Activated T-cell treated with anti-CD3 and anti-CD28 coated beads, Interleukin-2, amount 50 U/mL, for 24 hours (primary cell): Measurements from ENCODE around the gene SIN3A.

Source experiments
- DNase-seq: peaks from one replicate; pipeline ENCODE4 v3.0.0-alpha.2; 2020
- H3K27ac Mint-ChIP-seq: 2 replicates; pipeline ENCODE4 v1.8.0; 2020; ENCODE audit warnings: mild to moderate bottlenecking, mixed read lengths
- H3K27me3 Mint-ChIP-seq: 2 replicates; pipeline ENCODE4 v1.8.0; 2020; ENCODE audit warnings: mixed read lengths
- H3K36me3 Mint-ChIP-seq: 2 replicates; pipeline ENCODE4 v1.8.0; 2020; ENCODE audit warnings: low read depth, mixed read lengths
- H3K4me1 Mint-ChIP-seq: 2 replicates; pipeline ENCODE4 v1.8.0; 2020; ENCODE audit warnings: low read depth, mixed read lengths
- H3K4me3 Mint-ChIP-seq: 2 replicates; pipeline ENCODE4 v1.8.0; 2020; ENCODE audit warnings: mild to moderate bottlenecking, moderate library complexity, mixed read lengths
- H3K9me3 Mint-ChIP-seq: 2 replicates; pipeline ENCODE4 v1.8.0; 2020; ENCODE audit warnings: mixed read lengths

SIN3A gene

DNA sequence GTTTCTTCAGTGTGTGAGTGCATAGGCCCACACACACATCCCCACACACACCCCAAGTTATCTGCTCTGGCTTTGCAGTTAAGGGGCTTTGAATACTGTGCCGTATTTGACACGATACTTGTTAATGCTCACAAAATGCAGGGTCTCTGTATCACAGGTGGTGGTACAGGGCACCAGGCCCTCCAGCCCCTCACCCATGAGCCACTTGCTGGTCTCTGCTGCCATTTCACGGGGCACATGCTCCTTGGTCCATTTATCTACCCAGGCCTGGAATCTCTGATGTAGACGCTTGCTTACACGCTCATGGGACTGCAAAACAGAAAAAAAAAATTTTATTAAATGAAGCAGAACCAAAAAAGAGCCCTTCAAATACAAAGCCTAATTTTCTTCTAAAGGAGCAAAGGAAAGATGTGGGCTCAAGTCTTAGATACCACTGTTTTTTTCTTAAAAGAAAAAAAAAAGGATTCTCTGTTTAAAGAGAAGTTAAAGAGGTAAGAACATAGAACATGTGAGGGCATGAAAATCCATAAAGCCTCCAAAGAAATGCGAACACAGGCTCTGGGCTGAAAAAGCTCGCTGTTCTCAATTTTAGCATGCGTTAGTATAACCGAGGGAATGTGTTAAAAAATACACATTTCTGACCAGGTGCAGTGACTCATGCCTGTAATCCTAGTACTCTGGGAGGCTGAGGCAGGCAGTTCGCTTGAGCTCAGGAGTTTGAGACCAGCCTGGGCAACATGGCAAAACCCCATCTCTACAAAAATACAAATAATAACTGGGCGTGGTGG is 79.4 kb downstream of the SIN3A start:
- no peaks in the 10 kb centered on the region for H3K9me3 Mint-ChIP-seq
- H3K27me3 Mint-ChIP-seq, result no peaks in the 10 kb centered on the region
- H3K4me3 Mint-ChIP-seq, result no peak overlapping the region
- peak overlapping the region; percentile 66 for H3K27ac Mint-ChIP-seq
- H3K4me1 Mint-ChIP-seq, result peaks cover 21% of the 10 kb centered on the region
- peaks cover 93% of the 10 kb centered on the region for H3K36me3 Mint-ChIP-seq
- no peak for DNase-seq

DNA sequence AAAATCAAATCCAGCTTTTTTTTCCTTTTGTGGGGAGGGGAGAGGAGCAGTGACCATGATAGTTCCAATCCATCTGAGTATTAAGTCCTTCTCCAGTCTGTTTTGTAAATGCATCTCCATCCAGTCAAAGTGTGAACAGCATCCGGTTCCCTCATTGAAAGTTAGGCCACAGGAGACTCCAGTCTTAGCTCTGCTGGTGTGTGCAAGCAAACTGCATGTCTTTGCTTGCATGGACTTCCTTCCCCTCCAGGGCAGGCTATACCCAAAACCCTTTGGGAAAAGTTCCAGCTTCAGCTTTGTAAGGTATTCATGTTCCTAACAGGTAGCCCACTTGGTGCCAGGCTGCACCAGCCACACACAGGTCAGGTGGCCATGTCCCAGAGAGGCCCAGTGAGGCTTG is 80.0 kb downstream of the SIN3A start:
- H3K36me3 Mint-ChIP-seq, result peaks cover 93% of the 10 kb centered on the region
- no peak overlapping the region for H3K4me3 Mint-ChIP-seq
- H3K9me3 Mint-ChIP-seq, result no peaks in the 10 kb centered on the region
- DNase-seq, result no peak
- H3K27ac Mint-ChIP-seq, result peak overlapping the region; percentile 66
- peaks cover 26% of the 10 kb centered on the region for H3K4me1 Mint-ChIP-seq
- H3K27me3 Mint-ChIP-seq, result no peaks in the 10 kb centered on the region

DNA sequence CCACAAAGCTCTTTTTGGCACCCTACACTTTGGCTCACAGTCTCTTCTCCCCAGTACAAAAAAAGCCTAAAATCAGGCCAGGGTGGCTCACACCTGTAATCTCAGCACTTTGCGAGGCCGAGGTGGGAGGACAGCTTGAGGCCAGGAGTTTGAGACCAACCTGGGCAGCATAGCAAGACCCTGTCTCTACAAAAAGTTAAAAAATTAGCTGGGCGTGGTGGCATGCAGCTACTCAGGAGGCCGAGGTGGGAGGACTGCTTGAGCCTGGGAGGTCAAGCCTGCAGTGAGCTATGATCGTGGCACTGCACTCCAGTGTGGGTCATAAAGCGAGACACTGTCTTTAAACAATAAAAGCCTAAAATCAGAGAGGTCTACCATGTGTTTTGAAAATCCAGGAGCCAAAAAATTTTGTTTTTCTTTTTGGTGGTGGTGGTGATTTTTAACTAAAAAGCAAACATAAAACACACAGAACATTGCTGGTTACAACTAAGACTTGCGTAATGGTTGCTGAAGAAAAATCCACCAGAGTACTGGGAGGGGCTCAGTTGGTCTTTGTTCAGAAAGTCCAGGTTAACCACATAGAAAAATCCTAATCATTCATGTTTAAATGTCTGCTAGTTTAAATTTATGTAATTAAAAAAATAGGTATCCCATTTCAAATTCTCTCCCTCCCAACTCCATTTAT is 81.5 kb downstream of the SIN3A start:
- H3K9me3 Mint-ChIP-seq, result no peaks in the 10 kb centered on the region
- no peak for DNase-seq
- peak overlapping the region; percentile 97 for H3K27ac Mint-ChIP-seq
- H3K4me1 Mint-ChIP-seq, result peaks cover 26% of the 10 kb centered on the region
- peak overlapping the region; percentile 86 for H3K4me3 Mint-ChIP-seq
- no peaks in the 10 kb centered on the region for H3K27me3 Mint-ChIP-seq
- H3K36me3 Mint-ChIP-seq, result peaks cover 92% of the 10 kb centered on the region

GRCh38 chr15:75368689-75369239 is 82.7 kb downstream of the SIN3A start:
- Mint-ChIP-seq H3K4me3 (peak overlapping the region; percentile 86), H3K9me3 (no peaks in the 10 kb centered on the region), H3K36me3 (peaks cover 91% of the 10 kb centered on the region), H3K27me3 (no peaks in the 10 kb centered on the region), H3K4me1 (peaks cover 26% of the 10 kb centered on the region), H3K27ac (peak overlapping the region; percentile 97)
- no peak for DNase-seq

DNA sequence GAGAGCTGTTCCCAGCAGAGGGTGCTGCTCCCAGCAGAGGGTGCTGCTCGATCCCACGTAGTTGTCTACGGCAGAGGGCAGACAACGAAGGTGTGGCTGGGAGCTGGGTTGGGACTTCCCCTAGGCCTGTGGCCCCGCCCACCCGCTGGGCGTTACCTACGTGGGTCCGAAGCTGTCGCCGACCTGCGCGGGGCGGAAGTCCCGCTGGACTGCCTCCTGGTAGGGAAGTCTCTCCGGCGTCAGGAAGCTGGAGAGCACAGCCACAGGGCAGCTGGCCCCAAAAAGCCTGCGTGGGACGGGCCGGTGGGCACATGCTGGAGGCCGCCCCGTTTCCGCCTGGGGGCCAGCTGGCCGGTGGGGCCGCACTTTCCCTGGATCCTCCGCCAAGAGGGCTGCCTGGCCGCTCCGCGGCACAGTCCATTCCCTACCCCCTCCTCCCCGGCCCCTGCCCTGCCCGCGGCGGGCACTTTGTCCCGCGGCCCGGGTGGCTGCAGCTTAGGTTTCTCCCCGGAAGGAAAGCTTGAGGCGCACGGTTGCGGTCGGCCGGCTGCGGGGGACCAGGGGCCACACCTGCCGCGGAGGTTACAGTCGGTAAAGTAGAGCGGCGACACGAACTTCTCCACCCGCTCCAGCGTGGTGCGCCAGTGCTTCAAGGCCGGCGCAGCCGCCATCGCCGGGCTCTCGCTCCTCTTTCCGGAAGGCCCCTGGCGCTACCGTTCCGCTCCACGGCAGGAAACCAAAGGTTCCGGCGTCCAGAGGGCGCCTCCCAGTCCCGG is 83.4 kb downstream of the SIN3A start, which contains the start of gene MAN2C1:
TSS of gene MAN2C1 (minus strand) at position 695 of the 776 bp plus-strand sequence. CDS start at position 671, 24 bp downstream.
- peaks cover 91% of the 10 kb centered on the region for H3K36me3 Mint-ChIP-seq
- peak within 1 kb of the TSS; percentile 97 for H3K27ac Mint-ChIP-seq
- H3K27me3 Mint-ChIP-seq, result no peaks in the 10 kb centered on the region
- peak within 1 kb of the TSS; percentile 86 for H3K4me3 Mint-ChIP-seq
- peaks cover 26% of the 10 kb centered on the region for H3K4me1 Mint-ChIP-seq
- peak; percentile 96 for DNase-seq
- H3K9me3 Mint-ChIP-seq, result no peaks in the 10 kb centered on the region

DNA sequence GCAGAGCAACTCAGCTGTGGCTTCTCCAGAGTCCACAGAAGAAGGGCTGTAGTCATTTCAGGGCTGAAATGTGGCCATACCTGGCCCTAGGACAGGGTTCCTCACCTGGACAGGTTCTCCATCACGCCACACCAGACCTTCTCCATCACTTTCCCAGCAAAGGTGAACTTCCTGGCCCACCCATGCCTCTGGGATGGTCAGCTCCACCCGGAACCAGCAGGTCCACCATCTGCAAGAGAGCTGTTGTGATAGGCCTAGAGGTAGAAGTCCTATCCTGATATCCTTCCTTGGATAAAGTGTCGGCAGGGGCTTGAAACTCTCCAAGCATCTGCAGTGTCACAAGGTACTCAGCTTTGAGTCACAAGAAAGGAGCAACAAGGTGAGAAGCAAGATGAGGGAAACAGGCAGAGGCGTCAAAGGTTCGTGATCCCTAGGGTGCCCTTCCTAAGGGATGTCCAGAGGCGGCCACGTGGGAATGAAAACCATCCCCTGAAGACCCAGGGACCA is 84.0 kb downstream of the SIN3A start:
- Mint-ChIP-seq H3K36me3 (peaks cover 91% of the 10 kb centered on the region), H3K27me3 (no peaks in the 10 kb centered on the region)

GRCh38 chr15:75367006-75367405 is 84.5 kb downstream of the SIN3A start:
- Mint-ChIP-seq H3K27ac (peak overlapping the region; percentile 97), H3K9me3 (no peaks in the 10 kb centered on the region), H3K27me3 (no peaks in the 10 kb centered on the region), H3K4me1 (peaks cover 26% of the 10 kb centered on the region), H3K36me3 (peaks cover 91% of the 10 kb centered on the region), H3K4me3 (peak overlapping the region; percentile 86)
- DNase-seq, result no peak

More for the DNA sequence above, 84.0 kb downstream of the SIN3A start:
- H3K4me1 Mint-ChIP-seq, result peaks cover 26% of the 10 kb centered on the region
- peak overlapping the region; percentile 86 for H3K4me3 Mint-ChIP-seq
- peak overlapping the region; percentile 97 for H3K27ac Mint-ChIP-seq
- no peak for DNase-seq
- no peaks in the 10 kb centered on the region for H3K9me3 Mint-ChIP-seq

- no peak overlapping the region for H3K27ac Mint-ChIP-seq
- H3K36me3 Mint-ChIP-seq, result peaks cover 91% of the 10 kb centered on the region
- H3K4me1 Mint-ChIP-seq, result peaks cover 25% of the 10 kb centered on the region
These were observed 85.3 kb downstream of the SIN3A start for GRCh38 chr15:75366163-75366562.

DNA sequence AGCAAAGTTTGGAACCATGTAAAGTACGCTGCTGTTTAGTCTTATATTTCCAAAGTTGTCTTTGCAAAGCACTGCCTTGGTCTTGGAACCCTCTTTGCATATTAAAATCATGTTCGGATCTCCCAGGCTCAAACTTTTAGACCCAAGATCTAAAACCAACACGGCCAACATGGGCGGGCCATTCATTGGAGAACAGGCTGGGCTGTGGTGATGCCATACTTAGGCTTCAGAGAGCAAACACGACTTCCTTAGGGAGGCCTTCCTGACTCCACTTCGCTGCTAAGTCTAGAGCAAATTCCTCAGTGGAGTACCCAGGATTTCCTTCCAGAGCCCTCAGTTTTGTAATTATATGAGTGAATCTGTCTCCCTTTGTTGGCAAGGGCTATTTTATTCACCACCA is 86.6 kb downstream of the SIN3A start:
- Mint-ChIP-seq H3K27ac (no peak overlapping the region), H3K27me3 (no peaks in the 10 kb centered on the region), H3K9me3 (no peaks in the 10 kb centered on the region), H3K36me3 (peaks cover 92% of the 10 kb centered on the region), H3K4me3 (no peak overlapping the region), H3K4me1 (peaks cover 22% of the 10 kb centered on the region)
- DNase-seq, result no peak

More at GRCh38 chr15:75366163-75366562, 85.3 kb downstream of the SIN3A start:
- no peak overlapping the region for H3K4me3 Mint-ChIP-seq
- no peaks in the 10 kb centered on the region for H3K9me3 Mint-ChIP-seq
- DNase-seq, result no peak
- H3K27me3 Mint-ChIP-seq, result no peaks in the 10 kb centered on the region

GRCh38 chr15:75363786-75364185 is 87.7 kb downstream of the SIN3A start:
- H3K27me3 Mint-ChIP-seq, result no peaks in the 10 kb centered on the region
- peaks cover 11% of the 10 kb centered on the region for H3K4me1 Mint-ChIP-seq
- H3K9me3 Mint-ChIP-seq, result no peaks in the 10 kb centered on the region
- H3K27ac Mint-ChIP-seq, result no peak overlapping the region
- no peak for DNase-seq
- H3K36me3 Mint-ChIP-seq, result peaks cover 90% of the 10 kb centered on the region
- no peak overlapping the region for H3K4me3 Mint-ChIP-seq

DNA sequence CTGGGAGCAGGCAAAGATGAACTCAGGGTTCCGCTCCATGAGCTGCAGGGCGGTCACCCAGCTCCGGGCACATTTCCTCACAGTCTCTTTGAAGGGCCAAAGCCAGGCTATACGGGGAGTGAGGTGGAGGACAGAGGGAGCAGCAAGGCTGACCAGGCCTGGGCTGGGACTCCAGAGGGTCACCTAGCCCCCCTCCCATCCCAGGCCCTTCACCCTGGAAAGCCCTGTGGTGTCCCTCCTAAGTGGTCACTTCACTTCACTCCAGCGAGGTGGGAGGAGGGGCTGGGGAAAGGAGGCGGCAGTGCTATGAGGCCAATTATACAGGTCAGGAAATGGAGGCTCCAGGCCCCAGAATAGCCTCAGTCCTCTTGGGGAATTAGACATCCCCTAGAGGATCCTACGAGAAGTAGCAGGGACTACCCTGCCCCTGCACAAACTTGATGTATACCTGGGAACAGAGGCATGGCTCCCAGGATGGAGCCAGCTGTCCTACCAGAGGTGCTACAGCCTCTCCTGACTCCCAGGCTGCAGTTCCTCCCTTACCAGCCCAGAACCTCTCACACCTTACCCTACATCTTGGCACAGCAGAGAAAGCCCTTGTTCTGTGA is 88.7 kb downstream of the SIN3A start:
- DNase-seq, result no peak
- H3K27me3 Mint-ChIP-seq, result no peaks in the 10 kb centered on the region
- H3K36me3 Mint-ChIP-seq, result peaks cover 94% of the 10 kb centered on the region
- no peaks in the 10 kb centered on the region for H3K9me3 Mint-ChIP-seq
- peaks cover 10% of the 10 kb centered on the region for H3K4me1 Mint-ChIP-seq
- peak overlapping the region; percentile 35 for H3K27ac Mint-ChIP-seq
- no peak overlapping the region for H3K4me3 Mint-ChIP-seq

DNA sequence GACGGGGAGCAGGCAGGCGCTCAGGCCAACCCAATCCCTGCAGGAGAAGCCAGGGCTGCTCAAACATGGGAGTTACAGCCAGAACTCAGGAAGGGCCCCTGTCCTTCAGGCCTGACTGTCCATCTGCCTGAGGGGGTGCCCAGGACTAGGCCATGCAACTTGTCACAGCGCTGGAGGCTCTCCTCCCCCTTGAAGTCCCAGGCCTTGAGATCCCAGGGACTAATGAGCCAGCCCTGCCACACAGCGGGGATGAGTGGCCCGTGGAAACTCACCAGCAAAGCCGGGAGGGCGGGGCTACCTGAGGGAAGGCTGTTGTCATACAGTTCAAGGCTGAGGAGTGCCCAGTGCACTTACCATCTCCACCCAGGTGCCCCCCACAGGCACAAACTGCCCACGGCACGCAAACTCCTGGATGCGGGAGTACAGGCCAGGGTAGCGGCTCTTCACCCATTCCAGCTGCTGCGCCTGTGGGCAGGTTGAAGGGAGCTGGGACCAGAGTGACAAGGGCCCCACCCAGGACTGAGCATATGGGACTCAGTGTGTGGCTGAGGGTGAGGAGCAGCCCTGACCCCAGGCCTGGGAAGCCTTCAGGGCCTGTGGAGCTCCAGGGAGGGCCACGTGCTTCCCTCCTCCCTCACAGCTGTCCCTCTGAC is 89.4 kb downstream of the SIN3A start:
- peak; percentile 22 for DNase-seq
- H3K36me3 Mint-ChIP-seq, result peaks cover 95% of the 10 kb centered on the region
- no peak overlapping the region for H3K4me3 Mint-ChIP-seq
- no peak overlapping the region for H3K27ac Mint-ChIP-seq
- H3K4me1 Mint-ChIP-seq, result peaks cover 5% of the 10 kb centered on the region
- no peaks in the 10 kb centered on the region for H3K9me3 Mint-ChIP-seq
- H3K27me3 Mint-ChIP-seq, result no peaks in the 10 kb centered on the region

- no peaks in the 10 kb centered on the region for H3K27me3 Mint-ChIP-seq
- H3K27ac Mint-ChIP-seq, result peak overlapping the region; percentile 50
- peaks cover 95% of the 10 kb centered on the region for H3K36me3 Mint-ChIP-seq
- H3K4me3 Mint-ChIP-seq, result no peak overlapping the region
- no peaks in the 10 kb centered on the region for H3K4me1 Mint-ChIP-seq
- DNase-seq, result no peak
- H3K9me3 Mint-ChIP-seq, result no peaks in the 10 kb centered on the region
These were observed 90.0 kb downstream of the SIN3A start for GRCh38 chr15:75361361-75361988.
